Effector memory CD8-positive, alpha-beta T cell (primary cell): ENCODE results near the gene CCL2.

Experiments used
- ATAC-seq: fragments of 150-1000 bp; cut with Tn5 transposase; replicated peaks from 2 replicates; pipeline ENCODE4 v1.10.0; 2021; ENCODE audit warnings: mild to moderate bottlenecking, moderate library complexity
- DNase-seq, 3 experiments: peaks; one replicate each; pipeline ENCODE4 v3.0.0; 2021
- H3K27ac Mint-ChIP-seq, 2 donors: one replicate each; pipeline ENCODE4 v1.8.0; 2022; ENCODE audit warnings: mild to moderate bottlenecking in 2 of 2, mixed read lengths in 2 of 2, moderate library complexity in 2 of 2
- H3K27me3 Mint-ChIP-seq, 2 donors: one replicate each; pipeline ENCODE4 v1.8.0; 2022; ENCODE audit warnings: mixed read lengths in 2 of 2
- H3K36me3 Mint-ChIP-seq: one replicate; pipeline ENCODE4 v1.8.0; 2022; ENCODE audit warnings: mild to moderate bottlenecking, moderate library complexity, mixed read lengths; ENCODE audit not compliant: insufficient read depth
- H3K4me1 Mint-ChIP-seq, 2 donors: one replicate each; pipeline ENCODE4 v1.8.0; 2022; ENCODE audit warnings: low read depth in 2 of 2, mixed read lengths in 2 of 2
- H3K4me3 Mint-ChIP-seq, 2 donors: one replicate each; pipeline ENCODE4 v1.8.0; 2022; ENCODE audit warnings: mild to moderate bottlenecking in 2 of 2, mixed read lengths in 2 of 2, moderate library complexity in 2 of 2
- H3K9me3 Mint-ChIP-seq, 2 donors: one replicate each; pipeline ENCODE4 v1.8.0; 2022; ENCODE audit warnings: mixed read lengths in 2 of 2

CCL2 gene

DNA sequence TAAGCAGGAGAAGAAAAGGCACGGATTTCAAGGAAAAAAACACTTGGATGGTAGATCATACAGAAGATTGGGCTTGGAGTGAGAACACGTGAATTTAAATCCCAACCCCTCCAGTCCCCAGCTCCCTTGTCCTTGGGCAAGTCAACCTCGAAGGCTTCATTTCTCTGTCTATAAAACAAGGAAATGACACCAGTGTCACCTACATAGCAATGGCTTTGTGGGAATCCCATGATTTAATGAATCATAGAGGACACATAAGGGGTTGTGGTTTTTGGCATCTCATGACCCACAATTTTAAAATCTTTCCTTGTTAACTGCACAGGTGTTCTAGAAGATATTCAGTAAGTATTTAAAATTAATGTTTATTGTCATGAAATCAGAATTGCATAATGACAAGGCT lies 8.2 kb upstream of the CCL2 start:
- Mint-ChIP-seq H3K9me3 (no peaks in the 10 kb centered on the region), H3K4me1 (no peaks in the 10 kb centered on the region), H3K4me3 (no peak overlapping the region), H3K36me3 (no peaks in the 10 kb centered on the region), H3K27ac (no peak overlapping the region), H3K27me3 (peaks cover 14 to 30% of the 10 kb centered on the region in 2 donors)
- ATAC-seq = no peak
- DNase-seq = no peak

GRCh38 chr17:34248511-34249024 lies 6.5 kb upstream of the CCL2 start:
- no peak overlapping the region for H3K4me3 Mint-ChIP-seq
- no peak for ATAC-seq
- H3K27me3 Mint-ChIP-seq = peaks cover 31 to 35% of the 10 kb centered on the region in 2 donors
- no peaks in the 10 kb centered on the region for H3K4me1 Mint-ChIP-seq
- H3K36me3 Mint-ChIP-seq = no peaks in the 10 kb centered on the region
- no peak overlapping the region for H3K27ac Mint-ChIP-seq
- DNase-seq = no peak
- no peaks in the 10 kb centered on the region for H3K9me3 Mint-ChIP-seq

- H3K9me3 Mint-ChIP-seq = no peaks in the 10 kb centered on the region
- no peaks in the 10 kb centered on the region for H3K36me3 Mint-ChIP-seq
- ATAC-seq (no peak), DNase-seq (no peak)
- no peaks in the 10 kb centered on the region for H3K4me1 Mint-ChIP-seq
- H3K27ac Mint-ChIP-seq = no peak overlapping the region
- H3K27me3 Mint-ChIP-seq = peaks cover 35% of the 10 kb centered on the region in 2 donors
- no peak overlapping the region for H3K4me3 Mint-ChIP-seq
Measured at GRCh38 chr17:34249061-34249460, 6.0 kb upstream of the CCL2 start.

DNA sequence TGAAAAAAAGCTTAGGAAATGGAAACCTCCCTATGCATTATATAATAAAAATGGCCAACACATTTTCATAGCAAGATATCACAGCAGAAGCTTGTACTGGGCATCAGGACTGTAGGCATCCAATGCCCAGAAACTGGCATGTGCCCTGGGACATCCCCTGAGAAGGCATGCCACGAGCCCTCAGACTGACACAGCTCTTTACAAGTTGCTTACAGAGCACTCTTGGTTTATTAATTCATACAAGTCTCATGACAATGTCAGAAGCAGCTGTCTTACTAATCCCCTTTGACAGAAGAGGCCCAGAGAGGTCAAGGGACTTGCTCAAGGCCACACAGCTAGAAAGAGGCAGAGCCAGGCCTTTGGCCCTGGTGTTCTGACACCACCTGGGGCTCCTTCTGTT lies 5.6 kb upstream of the CCL2 start:
- Mint-ChIP-seq H3K4me3 (no peak overlapping the region), H3K9me3 (no peaks in the 10 kb centered on the region), H3K4me1 (no peaks in the 10 kb centered on the region), H3K27ac (no peak overlapping the region), H3K27me3 (peaks cover 35 to 39% of the 10 kb centered on the region in 2 donors), H3K36me3 (no peaks in the 10 kb centered on the region)
- ATAC-seq (no peak), DNase-seq (no peak)

- Mint-ChIP-seq H3K4me3 (no peak overlapping the region), H3K27ac (no peak overlapping the region), H3K9me3 (no peaks in the 10 kb centered on the region), H3K27me3 (peaks cover 43 to 56% of the 10 kb centered on the region in 2 donors), H3K4me1 (peaks cover 0 to 3% of the 10 kb centered on the region in 2 donors), H3K36me3 (no peaks in the 10 kb centered on the region)
- DNase-seq (no peak), ATAC-seq (no peak)
Measured at GRCh38 chr17:34251186-34251585, 3.9 kb upstream of the CCL2 start.

- DNase-seq (no peak), ATAC-seq (no peak)
- Mint-ChIP-seq H3K36me3 (no peaks in the 10 kb centered on the region), H3K4me3 (no peak overlapping the region), H3K4me1 (peaks cover 0 to 3% of the 10 kb centered on the region in 2 donors), H3K27ac (no peak overlapping the region), H3K9me3 (no peaks in the 10 kb centered on the region), H3K27me3 (peaks cover 43 to 65% of the 10 kb centered on the region in 2 donors)
Measured at GRCh38 chr17:34252095-34252443, 3.0 kb upstream of the CCL2 start.

GRCh38 chr17:34252444-34253138 lies 2.5 kb upstream of the CCL2 start:
- no peak overlapping the region for H3K4me3 Mint-ChIP-seq
- H3K4me1 Mint-ChIP-seq = peaks cover 0 to 3% of the 10 kb centered on the region in 2 donors
- H3K36me3 Mint-ChIP-seq = no peaks in the 10 kb centered on the region
- DNase-seq = no peak
- no peak for ATAC-seq
- H3K27me3 Mint-ChIP-seq = peaks cover 47 to 70% of the 10 kb centered on the region in 2 donors
- no peak overlapping the region for H3K27ac Mint-ChIP-seq
- no peaks in the 10 kb centered on the region for H3K9me3 Mint-ChIP-seq

GRCh38 chr17:34253139-34253525 lies 2.0 kb upstream of the CCL2 start:
- H3K36me3 Mint-ChIP-seq = no peaks in the 10 kb centered on the region
- no peak overlapping the region for H3K27ac Mint-ChIP-seq
- ATAC-seq (no peak), DNase-seq (no peak)
- peaks cover 45 to 75% of the 10 kb centered on the region in 2 donors for H3K27me3 Mint-ChIP-seq
- H3K4me1 Mint-ChIP-seq = peaks cover 0 to 3% of the 10 kb centered on the region in 2 donors
- H3K9me3 Mint-ChIP-seq = no peaks in the 10 kb centered on the region
- no peak overlapping the region for H3K4me3 Mint-ChIP-seq

- Mint-ChIP-seq H3K27me3 (peaks cover 41 to 86% of the 10 kb centered on the region in 2 donors), H3K4me3 (no peak overlapping the region), H3K27ac (no peak overlapping the region), H3K4me1 (peaks cover 0 to 3% of the 10 kb centered on the region in 2 donors), H3K9me3 (no peaks in the 10 kb centered on the region), H3K36me3 (no peaks in the 10 kb centered on the region)
- no peak for DNase-seq
- no peak for ATAC-seq
Measured at GRCh38 chr17:34254146-34254545, 939 bp upstream of the CCL2 start.

DNA sequence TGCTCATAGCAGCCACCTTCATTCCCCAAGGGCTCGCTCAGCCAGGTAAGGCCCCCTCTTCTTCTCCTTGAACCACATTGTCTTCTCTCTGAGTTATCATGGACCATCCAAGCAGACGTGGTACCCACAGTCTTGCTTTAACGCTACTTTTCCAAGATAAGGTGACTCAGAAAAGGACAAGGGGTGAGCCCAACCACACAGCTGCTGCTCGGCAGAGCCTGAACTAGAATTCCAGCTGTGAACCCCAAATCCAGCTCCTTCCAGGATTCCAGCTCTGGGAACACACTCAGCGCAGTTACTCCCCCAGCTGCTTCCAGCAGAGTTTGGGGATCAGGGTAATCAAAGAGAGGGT lies 272 bp downstream of the CCL2 start:
- no peak for DNase-seq
- ATAC-seq = no peak
- no peak overlapping the region for H3K4me3 Mint-ChIP-seq
- H3K27ac Mint-ChIP-seq = no peak overlapping the region
- peaks cover 48 to 98% of the 10 kb centered on the region in 2 donors for H3K27me3 Mint-ChIP-seq
- H3K36me3 Mint-ChIP-seq = no peaks in the 10 kb centered on the region
- peaks cover 0 to 3% of the 10 kb centered on the region in 2 donors for H3K4me1 Mint-ChIP-seq
- H3K9me3 Mint-ChIP-seq = no peaks in the 10 kb centered on the region

- DNase-seq (no peak), ATAC-seq (no peak)
- Mint-ChIP-seq H3K4me3 (no peak overlapping the region), H3K4me1 (peaks cover 0 to 3% of the 10 kb centered on the region in 2 donors), H3K36me3 (no peaks in the 10 kb centered on the region), H3K27me3 (peaks cover 44 to 96% of the 10 kb centered on the region in 2 donors), H3K9me3 (no peaks in the 10 kb centered on the region), H3K27ac (no peak overlapping the region)
Measured at GRCh38 chr17:34255841-34256240, 756 bp downstream of the CCL2 start.

- no peaks in the 10 kb centered on the region for H3K36me3 Mint-ChIP-seq
- H3K9me3 Mint-ChIP-seq = no peaks in the 10 kb centered on the region
- H3K27ac Mint-ChIP-seq = no peak overlapping the region
- DNase-seq = no peak
- H3K27me3 Mint-ChIP-seq = peaks cover 35 to 80% of the 10 kb centered on the region in 2 donors
- no peak for ATAC-seq
- no peak overlapping the region for H3K4me3 Mint-ChIP-seq
- H3K4me1 Mint-ChIP-seq = peaks cover 0 to 3% of the 10 kb centered on the region in 2 donors
Measured at GRCh38 chr17:34257299-34257985, 2.4 kb downstream of the CCL2 start.

DNA sequence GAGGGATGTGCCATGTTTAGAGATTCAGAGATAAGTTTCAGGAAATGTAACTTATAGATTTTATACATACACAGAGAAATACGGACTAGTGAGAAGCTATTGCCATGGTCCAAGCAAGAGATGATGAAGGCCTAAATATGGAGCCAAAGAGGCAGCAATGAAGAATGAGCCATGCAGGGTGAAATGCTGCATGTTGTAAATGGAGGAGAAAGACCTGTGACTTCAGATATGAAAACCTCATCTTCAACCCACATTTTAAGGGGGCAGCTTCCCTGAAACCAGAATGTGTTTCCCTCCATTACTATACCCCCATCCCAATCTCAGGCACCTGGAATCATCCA lies 2.9 kb downstream of the CCL2 start:
- Mint-ChIP-seq H3K4me1 (peaks cover 0 to 3% of the 10 kb centered on the region in 2 donors), H3K36me3 (no peaks in the 10 kb centered on the region), H3K4me3 (no peak overlapping the region), H3K9me3 (no peaks in the 10 kb centered on the region), H3K27me3 (peaks cover 30 to 75% of the 10 kb centered on the region in 2 donors), H3K27ac (no peak overlapping the region)
- DNase-seq (no peak), ATAC-seq (no peak)

DNA sequence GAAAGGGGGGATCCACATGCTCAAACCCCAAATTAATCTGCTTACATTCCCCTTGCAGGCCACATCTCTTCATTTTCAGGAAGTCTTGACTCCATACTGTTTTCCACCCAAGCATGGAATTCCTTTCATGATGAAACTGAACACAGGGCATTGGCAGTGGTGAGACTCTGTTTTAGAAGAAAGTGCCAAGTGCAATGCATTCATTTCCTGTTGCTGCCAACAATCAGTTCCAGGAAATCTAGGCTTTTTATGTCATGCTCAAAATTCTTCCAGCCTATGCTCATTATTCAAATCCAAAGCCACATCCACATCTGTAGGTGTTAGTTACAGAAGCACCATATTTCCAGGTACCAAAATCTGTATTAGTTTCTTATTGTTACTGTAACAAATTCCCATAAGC lies 4.1 kb downstream of the CCL2 start:
- H3K4me1 Mint-ChIP-seq = peaks cover 0 to 3% of the 10 kb centered on the region in 2 donors
- H3K36me3 Mint-ChIP-seq = no peaks in the 10 kb centered on the region
- H3K9me3 Mint-ChIP-seq = no peaks in the 10 kb centered on the region
- DNase-seq = no peak
- H3K27me3 Mint-ChIP-seq = peaks cover 28 to 64% of the 10 kb centered on the region in 2 donors
- no peak for ATAC-seq
- no peak overlapping the region for H3K4me3 Mint-ChIP-seq
- H3K27ac Mint-ChIP-seq = no peak overlapping the region
